A549 (cell line): ENCODE measurements around the gene CUX1.

Experiments used
- CBX2 ChIP-seq: fragments of 200-600 bp; sonication (generic); IDR thresholded peaks from 2 replicates; pipeline ENCODE4 v1.6.1; 2016; ENCODE audit warnings: low read depth, mild to moderate bottlenecking, borderline replicate concordance
- HDAC2 ChIP-seq: fragments of 200-600 bp; sonication (generic); IDR thresholded peaks from 2 replicates; pipeline ENCODE4 v1.6.1; 2016
- KDM1A ChIP-seq: fragments of 200-600 bp; sonication (generic); IDR thresholded peaks from 2 replicates; pipeline ENCODE4 v1.6.1; 2016; ENCODE audit warnings: low read depth, mild to moderate bottlenecking
- MAFK ChIP-seq: fragments of 450-650 bp; IDR thresholded peaks from 2 replicates; pipeline ENCODE4 v1.6.1; 2014; ENCODE audit not compliant: partially characterized antibody
- POLR2A ChIP-seq: IDR thresholded peaks from 2 replicates; pipeline ENCODE4 v1.6.1; 2012; ENCODE audit warnings: mild to moderate bottlenecking, low read length
- RCOR1 ChIP-seq: fragments of 150-350 bp; IDR thresholded peaks from 2 replicates; pipeline ENCODE4 v1.6.1; 2014; ENCODE audit warnings: antibody characterized with exemption, low read length, low read depth
- RFX5 ChIP-seq: fragments of 450-650 bp; IDR thresholded peaks from 2 replicates; pipeline ENCODE4 v1.7.1; 2014; ENCODE audit warnings: antibody characterized with exemption, mild to moderate bottlenecking, moderate library complexity
- RNF2 ChIP-seq: fragments of 200-600 bp; sonication (generic); IDR thresholded peaks from 2 replicates; pipeline ENCODE4 v1.6.1; 2016; ENCODE audit warnings: low read depth, mild to moderate bottlenecking, antibody characterized with exemption, moderate library complexity, borderline replicate concordance
- SMC3 ChIP-seq: fragments of >200 bp; sonication (Bioruptor Twin); formaldehyde crosslinking; IDR thresholded peaks from 3 replicates; pipeline ENCODE4 v1.6.1; 2018; ENCODE audit warnings: inconsistent platforms
- TP53 ChIP-seq: fragments of 250-450 bp; sonication (Bioruptor Pico); IDR thresholded peaks from 2 replicates; pipeline ENCODE4 v1.5.0; 2021; ENCODE audit warnings: mild to moderate bottlenecking, moderate library complexity
- TF ChIP-seq, protein P1 (sequence below): fragments of >200 bp; sonication (Bioruptor Twin); formaldehyde crosslinking; IDR thresholded peaks from 3 replicates; pipeline ENCODE4 v1.5.1; 2016
- TF ChIP-seq, protein P2 (sequence below): fragments of 450-650 bp; IDR thresholded peaks from 2 replicates; pipeline ENCODE4 v1.6.1; 2014; ENCODE audit warnings: antibody characterized with exemption

DNA sequence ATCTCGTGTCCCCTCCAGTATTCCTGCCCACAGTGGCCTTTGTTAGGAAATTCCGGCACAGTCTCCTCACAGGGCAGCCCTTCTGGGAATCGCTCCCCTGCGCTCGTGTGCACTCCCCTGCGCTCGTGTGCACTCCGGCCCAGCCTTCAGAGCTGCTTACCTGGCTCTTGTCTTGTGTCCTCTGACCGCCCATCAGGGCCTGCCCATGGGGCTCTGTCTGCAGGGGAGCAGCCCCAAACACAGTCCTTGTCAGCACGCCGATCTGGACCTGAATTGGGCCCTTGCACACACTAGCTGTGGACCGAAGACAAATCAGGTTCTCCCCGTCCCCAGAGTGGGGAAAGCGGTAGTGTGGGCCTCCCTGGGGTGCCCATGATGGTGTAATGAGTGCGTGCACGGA is 179.4 kb downstream of the CUX1 start:
- TF ChIP-seq, protein P1, sequence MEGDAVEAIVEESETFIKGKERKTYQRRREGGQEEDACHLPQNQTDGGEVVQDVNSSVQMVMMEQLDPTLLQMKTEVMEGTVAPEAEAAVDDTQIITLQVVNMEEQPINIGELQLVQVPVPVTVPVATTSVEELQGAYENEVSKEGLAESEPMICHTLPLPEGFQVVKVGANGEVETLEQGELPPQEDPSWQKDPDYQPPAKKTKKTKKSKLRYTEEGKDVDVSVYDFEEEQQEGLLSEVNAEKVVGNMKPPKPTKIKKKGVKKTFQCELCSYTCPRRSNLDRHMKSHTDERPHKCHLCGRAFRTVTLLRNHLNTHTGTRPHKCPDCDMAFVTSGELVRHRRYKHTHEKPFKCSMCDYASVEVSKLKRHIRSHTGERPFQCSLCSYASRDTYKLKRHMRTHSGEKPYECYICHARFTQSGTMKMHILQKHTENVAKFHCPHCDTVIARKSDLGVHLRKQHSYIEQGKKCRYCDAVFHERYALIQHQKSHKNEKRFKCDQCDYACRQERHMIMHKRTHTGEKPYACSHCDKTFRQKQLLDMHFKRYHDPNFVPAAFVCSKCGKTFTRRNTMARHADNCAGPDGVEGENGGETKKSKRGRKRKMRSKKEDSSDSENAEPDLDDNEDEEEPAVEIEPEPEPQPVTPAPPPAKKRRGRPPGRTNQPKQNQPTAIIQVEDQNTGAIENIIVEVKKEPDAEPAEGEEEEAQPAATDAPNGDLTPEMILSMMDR, result no peak
- TF ChIP-seq MAFK (no peak), SMC3 (no peak), RCOR1 (no peak), TP53 (CRISPR knock-in tag) (no peak), POLR2A (no peak), RFX5 (no peak), HDAC2 (no peak), RNF2 (no peak), CBX2 (no peak), KDM1A (no peak)
- TF ChIP-seq, protein P2, sequence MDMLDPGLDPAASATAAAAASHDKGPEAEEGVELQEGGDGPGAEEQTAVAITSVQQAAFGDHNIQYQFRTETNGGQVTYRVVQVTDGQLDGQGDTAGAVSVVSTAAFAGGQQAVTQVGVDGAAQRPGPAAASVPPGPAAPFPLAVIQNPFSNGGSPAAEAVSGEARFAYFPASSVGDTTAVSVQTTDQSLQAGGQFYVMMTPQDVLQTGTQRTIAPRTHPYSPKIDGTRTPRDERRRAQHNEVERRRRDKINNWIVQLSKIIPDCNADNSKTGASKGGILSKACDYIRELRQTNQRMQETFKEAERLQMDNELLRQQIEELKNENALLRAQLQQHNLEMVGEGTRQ, result no peak
